HL-60 (cell line): ENCODE results near the gene ANO10.

Experiments used
- CTCF ChIP-seq: IDR thresholded peaks from one replicate; pipeline ENCODE4 v1.5.1; 2011; ENCODE audit warnings: low read length, control low read depth, inconsistent platforms; ENCODE audit not compliant: insufficient read depth
- POLR2AphosphoS5 ChIP-seq: IDR thresholded peaks from 2 replicates; pipeline ENCODE4 v1.6.1; 2012; ENCODE audit warnings: low read depth
- REST ChIP-seq: IDR thresholded peaks from 2 replicates; pipeline ENCODE4 v1.6.1; 2012; ENCODE audit warnings: low read depth; ENCODE audit not compliant: insufficient replicate concordance

- TF ChIP-seq CTCF (no peak), REST (no peak), POLR2AphosphoS5 (no peak)
Measured at GRCh38 chr3:43399034-43399433, 222.8 kb downstream of the ANO10 start.
